ENCODE data around the gene CD79A. TPM values are rescaled to one million over a fixed set of nuclear protein-coding genes. Genes with fewer than 3 reads are reported as not detected.

The CD79A gene
- total and polyA plus RNA-seq, 2 donors (not counting 3 experiments of a cell fraction or from before 2014, with no cell fraction given) = 0.32 TPM; not detected in 1

- intact Hi-C loops (cut with micrococcal nuclease) = no loop called here
- BruUV-seq (replicated peaks) = no TSS peak
- dilution Hi-C loops (cut with MboI; ENCODE audit: extremely low pct_ligation_motif_present, low sequenced_read_pairs) = no loop called here
- H3K9me1 ChIP-seq (replicated peaks; ENCODE audit: control insufficient read depth, extremely low read depth, insufficient read depth, low read length) = no peaks in the 10 kb centered on the region
- no peak overlapping the region for H3K4me2 ChIP-seq (ENCODE audit: insufficient read depth, low read length)
- no peak overlapping the region for H3K27ac ChIP-seq (ENCODE audit: insufficient read depth, low read depth, low read length)
- TF ChIP-seq EZH2 (IDR thresholded peaks at IDR 0.05; ENCODE audit: borderline replicate concordance, low read depth, low read length, severe bottlenecking) (peak; percentile 27), JUN (IDR thresholded peaks at IDR 0.05; ENCODE audit: borderline replicate concordance, insufficient read depth, insufficient read length, low read depth) (no peak), POLR2A (IDR thresholded peaks at IDR 0.05; ENCODE audit: low read depth, low read length) (no peak)
- H3K27me3 ChIP-seq (ENCODE audit: control insufficient read depth in 2 of 2, insufficient read depth in 2 of 2, low read length in 2 of 2) = peaks cover 65 to 69% of the 10 kb centered on the region in 2 experiments
- H3K79me2 ChIP-seq (ENCODE audit: control insufficient read depth, insufficient read depth, low read length) = no peaks in the 10 kb centered on the region
- H3K9ac ChIP-seq (replicated peaks; ENCODE audit: extremely low read depth, insufficient read depth, low read length) = no peak overlapping the region
- ChIA-PET POLR2A (no interaction called here), CTCF (no interaction called here)
- no peak overlapping the region for H3K4me3 ChIP-seq (replicated peaks in 1 of 3; ENCODE audit: insufficient read depth in 1 of 3, low read depth in 1 of 3, low read length in 3 of 3)
- no peak for DNase-seq (ENCODE audit: low read depth, low spot score)
- H3K9me3 ChIP-seq (replicated peaks; ENCODE audit: control insufficient read depth, insufficient read depth, low read length) = no peaks in the 10 kb centered on the region
- no peak overlapping the region for H2AFZ ChIP-seq (ENCODE audit: low read depth, low read length)
- no peaks in the 10 kb centered on the region for H4K20me1 ChIP-seq (replicated peaks; ENCODE audit: control insufficient read depth, extremely low read depth, insufficient read depth, low read length)
- no peaks in the 10 kb centered on the region for H3K4me1 ChIP-seq (ENCODE audit: control insufficient read depth, extremely low read depth, insufficient read depth, low read length)
- no peaks in the 10 kb centered on the region for H3K36me3 ChIP-seq (ENCODE audit: control insufficient read depth in 2 of 2, extremely low read depth in 1 of 2, insufficient read depth in 2 of 2, low read length in 2 of 2)
- FAIRE-seq = no peak
Observed at GRCh38 chr19:41926028-41926762, 49.1 kb downstream of the CD79A start.

- no peak overlapping the region for H3K9ac ChIP-seq (replicated peaks; ENCODE audit: extremely low read depth, insufficient read depth, low read length)
- TF ChIP-seq EZH2 (IDR thresholded peaks at IDR 0.05; ENCODE audit: borderline replicate concordance, low read depth, low read length, severe bottlenecking) (peak; percentile 53), JUN (IDR thresholded peaks at IDR 0.05; ENCODE audit: borderline replicate concordance, insufficient read depth, insufficient read length, low read depth) (no peak)
- CTCF ChIA-PET = interaction anchor here (1.5 kb wide), 1 partner anchor 53 kb away, joined by 8 read pairs; no protein-coding TSS in a partner anchor
- DNase-seq (ENCODE audit: low read depth, low spot score) = no peak
- FAIRE-seq = no peak
- POLR2A ChIA-PET = no interaction called here
- no peak overlapping the region for H3K27ac ChIP-seq (ENCODE audit: insufficient read depth, low read depth, low read length)
- peaks cover 67 to 70% of the 10 kb centered on the region in 2 experiments for H3K27me3 ChIP-seq (ENCODE audit: control insufficient read depth in 2 of 2, insufficient read depth in 2 of 2, low read length in 2 of 2)
- no peaks in the 10 kb centered on the region for H3K36me3 ChIP-seq (ENCODE audit: control insufficient read depth in 2 of 2, extremely low read depth in 1 of 2, insufficient read depth in 2 of 2, low read length in 2 of 2)
- BruUV-seq (replicated peaks) = no TSS peak
- H2AFZ ChIP-seq (ENCODE audit: low read depth, low read length) = no peak overlapping the region
- dilution Hi-C loops (cut with MboI; ENCODE audit: extremely low pct_ligation_motif_present, low sequenced_read_pairs) = no loop called here
- no peaks in the 10 kb centered on the region for H4K20me1 ChIP-seq (replicated peaks; ENCODE audit: control insufficient read depth, extremely low read depth, insufficient read depth, low read length)
- H3K79me2 ChIP-seq (ENCODE audit: control insufficient read depth, insufficient read depth, low read length) = no peaks in the 10 kb centered on the region
- no peak overlapping the region for H3K4me2 ChIP-seq (ENCODE audit: insufficient read depth, low read length)
- no peaks in the 10 kb centered on the region for H3K4me1 ChIP-seq (ENCODE audit: control insufficient read depth, extremely low read depth, insufficient read depth, low read length)
- H3K9me3 ChIP-seq (replicated peaks; ENCODE audit: control insufficient read depth, insufficient read depth, low read length) = no peaks in the 10 kb centered on the region
- no peaks in the 10 kb centered on the region for H3K9me1 ChIP-seq (replicated peaks; ENCODE audit: control insufficient read depth, extremely low read depth, insufficient read depth, low read length)
- intact Hi-C loops (cut with micrococcal nuclease) = no loop called here
- H3K4me3 ChIP-seq (replicated peaks in 1 of 3; ENCODE audit: insufficient read depth in 1 of 3, low read depth in 1 of 3, low read length in 3 of 3) = no peak overlapping the region
Observed at GRCh38 chr19:41926763-41927496, 49.9 kb downstream of the CD79A start.
